ENCODE data around the gene HES7. TPM values are rescaled to one million over a fixed set of nuclear protein-coding genes. Genes with fewer than 3 reads are reported as not detected.

The HES7 gene
- total and polyA plus RNA-seq, 8 donors: 0.58 to 0.92 TPM; not detected in 6

GRCh38 chr17:8162233-8162996, 38.5 kb upstream of the HES7 start, which contains the start of gene VAMP2:
Gene VAMP2, minus strand, starts transcription at chr17:8162948. Its CDS starts 69 bp downstream, at chr17:8162879.
- Histone ChIP-seq H3K27ac (peak within 1 kb of the TSS; percentile 98 to 100 (median 99)), H3K4me3 (peak within 1 kb of the TSS; percentile 69 to 97 (median 94)), H3K4me1 (peaks cover 45 to 70% (median 60%) of the 10 kb centered on the region in 4 donors), H3K9me3 (no peaks in the 10 kb centered on the region), H3K36me3 (peaks cover 18 to 41% (median 26%) of the 10 kb centered on the region in 4 donors), H3K27me3 (no peaks in the 10 kb centered on the region)
- peak; percentile 86 to 96 for DNase-seq
- 0 to 3% (median 0%) methylated on average over 18 to 75 of the region's 75 CpGs for WGBS, 5 donors
- intact Hi-C loops (cut with DNase I; ENCODE audit: low total_unique reads): no loop called here
- TF ChIP-seq CTCF (IDR thresholded peaks at IDR 0.05) (peak in 2 of 7 experiments; percentile 18 to 21), POLR2A (IDR thresholded peaks at IDR 0.05) (no peak), POLR2AphosphoS5 (IDR thresholded peaks at IDR 0.05) (peak; percentile 82 to 96 (median 95)), EP300 (IDR thresholded peaks at IDR 0.05) (no peak)

- DNase-seq: peak in 1 of 2 donors; percentile 3
- no peak for TF ChIP-seq EP300 (IDR thresholded peaks at IDR 0.05)
- no peak for TF ChIP-seq CTCF (IDR thresholded peaks at IDR 0.05)
- TF ChIP-seq POLR2A (IDR thresholded peaks at IDR 0.05): no peak
- no peak for TF ChIP-seq POLR2AphosphoS5 (IDR thresholded peaks at IDR 0.05)
- H3K4me1 ChIP-seq: peaks cover 51 to 74% (median 64%) of the 10 kb centered on the region in 4 donors
Measured at GRCh38 chr17:8161289-8162232, 37.7 kb upstream of the HES7 start.

GRCh38 chr17:8160741-8161221, 36.9 kb upstream of the HES7 start:
- H3K4me1 ChIP-seq: peaks cover 51 to 74% (median 64%) of the 10 kb centered on the region in 4 donors
- no peak for TF ChIP-seq CTCF (IDR thresholded peaks at IDR 0.05)
- TF ChIP-seq POLR2AphosphoS5 (IDR thresholded peaks at IDR 0.05): no peak
- no peak for TF ChIP-seq EP300 (IDR thresholded peaks at IDR 0.05)
- no peak for TF ChIP-seq POLR2A (IDR thresholded peaks at IDR 0.05)
- H3K36me3 ChIP-seq: peaks cover 18 to 41% (median 26%) of the 10 kb centered on the region in 4 donors
- 42 to 50% (median 46%) methylated on average over 5 of the region's 5 CpGs for WGBS, 5 donors
- DNase-seq: peak in 1 of 2 donors; percentile 31
- peak overlapping the region in 2 of 4 donors; percentile 69 to 92 for H3K4me3 ChIP-seq
- no peaks in the 10 kb centered on the region for H3K27me3 ChIP-seq
- peak overlapping the region; percentile 37 to 100 (median 98) for H3K27ac ChIP-seq
- no peaks in the 10 kb centered on the region for H3K9me3 ChIP-seq
- intact Hi-C loops (cut with DNase I; ENCODE audit: low total_unique reads): no loop called here

More at GRCh38 chr17:8161289-8162232, 37.7 kb upstream of the HES7 start:
- Histone ChIP-seq H3K4me3 (peak overlapping the region; percentile 69 to 97 (median 94)), H3K27ac (peak overlapping the region; percentile 98 to 100 (median 99)), H3K27me3 (no peaks in the 10 kb centered on the region), H3K9me3 (no peaks in the 10 kb centered on the region), H3K36me3 (peaks cover 18 to 41% (median 26%) of the 10 kb centered on the region in 4 donors)
- 35 to 50% (median 42%) methylated on average over 15 to 19 of the region's 19 CpGs for WGBS, 5 donors
- intact Hi-C loops (cut with DNase I; ENCODE audit: low total_unique reads): no loop called here

GRCh38 chr17:8160224-8160577, 36.3 kb upstream of the HES7 start:
- no peaks in the 10 kb centered on the region for H3K9me3 ChIP-seq
- DNase-seq: no peak
- H3K36me3 ChIP-seq: peaks cover 18 to 41% (median 26%) of the 10 kb centered on the region in 4 donors
- peaks cover 51 to 78% (median 64%) of the 10 kb centered on the region in 4 donors for H3K4me1 ChIP-seq
- H3K4me3 ChIP-seq: no peak overlapping the region
- intact Hi-C loops (cut with DNase I; ENCODE audit: low total_unique reads): no loop called here
- TF ChIP-seq CTCF (IDR thresholded peaks at IDR 0.05) (no peak), POLR2A (IDR thresholded peaks at IDR 0.05) (no peak), POLR2AphosphoS5 (IDR thresholded peaks at IDR 0.05) (no peak), EP300 (IDR thresholded peaks at IDR 0.05) (no peak)
- no peaks in the 10 kb centered on the region for H3K27me3 ChIP-seq
- peak overlapping the region; percentile 48 to 100 (median 99) for H3K27ac ChIP-seq
- WGBS, 5 donors: 50 to 62% (median 56%) methylated on average over 3 to 4 of the region's 4 CpGs

Measured in stomach (tissue), 9 donors.